ENCODE measurements around the gene CERS1.

CERS1 gene

DNA sequence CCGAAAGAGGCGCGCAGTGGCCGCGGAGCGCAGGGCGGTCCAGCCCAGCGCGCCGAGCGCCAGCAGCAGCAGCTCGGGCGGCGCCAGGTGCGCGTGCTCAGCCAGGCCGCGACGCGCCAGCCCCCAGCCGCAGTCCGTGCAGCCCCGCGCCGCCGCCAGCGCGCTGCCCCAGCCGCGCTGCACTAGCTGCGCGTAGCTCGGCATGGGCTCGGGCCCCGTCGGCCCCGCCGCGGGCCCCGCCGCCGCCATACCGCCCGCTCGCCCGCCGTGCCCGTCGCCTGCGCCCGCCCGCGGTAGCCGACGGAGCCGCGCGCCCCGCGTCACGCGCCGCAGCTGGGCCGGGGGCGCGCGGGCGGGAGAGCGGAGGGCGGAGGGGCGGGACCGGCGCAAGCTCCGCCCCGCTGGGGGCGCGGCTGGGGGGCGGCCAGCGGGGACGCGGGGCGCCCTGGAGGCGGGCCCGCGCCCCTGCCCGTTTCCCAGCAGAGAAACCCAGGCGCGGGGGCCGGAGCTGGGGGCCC is at the start of gene CERS1:
Gene CERS1 (minus strand): TSS at position 335 of the 518 bp plus-strand sequence. CDS start 86 bp downstream, at position 249.
- DNase-seq: no peak

- DNase-seq: no peak
Measured at GRCh38 chr19:18945297-18945696, 49.3 kb upstream of the CERS1 start.

GRCh38 chr19:18943465-18943864 is 47.5 kb upstream of the CERS1 start:
- DNase-seq: no peak

GRCh38 chr19:18942692-18943091 is 46.7 kb upstream of the CERS1 start:
- no peak for DNase-seq

DNA sequence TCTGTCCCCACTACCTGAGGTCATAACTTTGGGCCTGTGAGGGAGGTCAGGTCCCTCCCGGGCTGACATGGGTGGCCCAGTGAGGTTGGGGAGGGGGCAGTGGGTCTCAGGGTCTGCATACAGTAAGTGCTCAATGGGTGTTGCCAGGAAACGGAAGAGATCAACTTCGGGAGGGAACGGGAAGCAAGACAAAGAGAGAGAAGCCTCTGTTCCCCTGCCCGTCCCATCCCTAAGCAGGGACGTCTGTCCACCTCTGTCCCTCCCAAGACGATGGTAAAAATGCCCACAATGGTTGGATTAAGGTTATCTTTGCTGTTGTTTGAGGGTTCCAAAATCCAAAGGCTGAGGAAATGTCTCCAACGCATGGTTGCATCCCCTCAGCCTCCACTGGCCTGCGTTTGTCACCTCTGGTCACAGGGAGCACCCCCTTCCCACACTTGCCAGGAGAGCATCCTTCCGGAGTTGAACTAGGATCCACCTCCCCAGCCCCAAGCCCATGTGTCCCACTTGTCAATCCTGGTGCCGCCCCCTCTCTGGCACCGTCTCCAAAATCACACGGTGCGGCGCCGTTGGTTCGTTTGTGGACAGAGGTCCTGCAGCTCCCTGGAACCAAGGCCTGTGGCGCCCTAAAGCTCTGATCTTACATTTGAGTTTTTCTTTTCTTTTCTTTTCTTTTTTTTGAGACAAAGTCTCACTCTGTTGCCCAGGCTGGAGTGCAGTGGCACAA is 45.8 kb upstream of the CERS1 start:
- DNase-seq: no peak

GRCh38 chr19:18940769-18941627 is 45.0 kb upstream of the CERS1 start, which contains the start of gene HOMER3:
Gene HOMER3 (minus strand): TSS chr19:18941217. CDS start chr19:18938982, 2,235 bp downstream.
- peak; percentile 29 to 86 for DNase-seq

- peak; percentile 11 to 26 for DNase-seq
Measured at GRCh38 chr19:18939922-18940768, 44.2 kb upstream of the CERS1 start.

DNA sequence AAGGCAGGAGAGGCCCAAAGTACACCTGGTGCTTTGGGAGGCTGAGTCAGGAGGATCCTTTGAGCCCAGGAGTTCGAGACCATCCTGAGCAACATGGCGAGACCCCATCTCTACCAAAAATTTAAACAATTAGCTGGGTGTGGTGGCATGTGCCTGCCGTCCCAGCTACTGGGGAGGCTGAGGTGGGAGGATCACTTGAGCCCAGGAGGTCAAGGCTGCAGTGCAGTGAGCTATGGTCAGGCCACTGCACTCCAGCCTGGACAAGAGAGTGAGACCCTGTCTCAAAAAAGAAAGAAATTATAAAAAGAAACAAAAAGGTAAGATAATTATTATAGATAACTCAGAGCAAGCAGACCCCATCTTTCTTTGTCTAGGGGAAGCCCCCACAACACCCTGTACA is 43.2 kb upstream of the CERS1 start:
- DNase-seq: no peak

DNA sequence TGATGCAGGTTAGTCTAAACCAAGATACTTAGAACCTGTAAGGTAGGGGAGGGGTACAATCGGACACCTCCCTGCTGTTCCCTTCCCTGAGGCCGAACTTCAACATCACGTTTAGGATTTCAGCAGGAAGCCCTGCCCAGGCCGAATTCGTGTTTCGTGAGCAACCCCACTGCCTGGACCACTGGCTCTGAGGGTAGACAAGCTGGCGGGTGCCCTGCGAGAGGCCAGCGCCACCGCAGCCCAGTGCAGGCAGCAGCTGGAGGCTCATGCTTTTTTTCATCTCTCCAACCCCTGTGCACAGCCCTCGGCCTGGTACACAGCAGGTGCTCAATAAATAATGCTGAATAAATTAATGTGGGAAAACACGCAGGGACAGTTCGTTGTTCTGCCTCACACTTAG is 37.3 kb upstream of the CERS1 start:
- DNase-seq: no peak

DNA sequence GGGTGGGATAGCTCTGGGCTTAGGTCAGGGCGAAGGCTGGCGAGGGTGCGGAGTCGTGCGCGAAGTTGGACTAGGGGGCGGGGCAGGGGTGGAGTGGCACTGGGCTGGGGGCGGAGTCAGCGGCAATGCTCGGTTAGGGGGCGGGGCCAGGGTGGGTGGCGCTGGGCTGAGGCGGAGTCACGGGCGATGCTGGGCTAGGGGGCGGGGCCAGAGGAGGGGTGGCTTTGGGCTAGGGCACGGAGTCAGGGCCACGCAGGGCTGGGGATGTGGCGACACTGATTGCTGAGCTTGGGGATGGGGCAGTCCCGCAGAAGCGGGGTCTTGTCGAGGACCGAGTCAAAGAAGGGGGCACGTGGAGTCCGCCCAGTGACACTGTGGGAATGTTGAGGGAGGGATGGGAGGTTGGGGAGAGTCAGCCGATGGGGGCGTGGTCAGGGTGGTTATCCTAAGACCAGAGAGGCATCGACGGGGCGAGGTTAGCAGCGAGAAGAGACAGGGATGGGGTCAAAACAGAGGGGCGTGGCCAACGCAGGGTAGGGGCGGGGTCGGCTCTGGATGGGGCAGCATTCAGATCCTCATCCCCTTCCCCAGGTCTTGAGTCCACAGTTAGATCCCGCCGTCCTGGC is 36.4 kb upstream of the CERS1 start:
- DNase-seq: peak; percentile 65 to 92

DNA sequence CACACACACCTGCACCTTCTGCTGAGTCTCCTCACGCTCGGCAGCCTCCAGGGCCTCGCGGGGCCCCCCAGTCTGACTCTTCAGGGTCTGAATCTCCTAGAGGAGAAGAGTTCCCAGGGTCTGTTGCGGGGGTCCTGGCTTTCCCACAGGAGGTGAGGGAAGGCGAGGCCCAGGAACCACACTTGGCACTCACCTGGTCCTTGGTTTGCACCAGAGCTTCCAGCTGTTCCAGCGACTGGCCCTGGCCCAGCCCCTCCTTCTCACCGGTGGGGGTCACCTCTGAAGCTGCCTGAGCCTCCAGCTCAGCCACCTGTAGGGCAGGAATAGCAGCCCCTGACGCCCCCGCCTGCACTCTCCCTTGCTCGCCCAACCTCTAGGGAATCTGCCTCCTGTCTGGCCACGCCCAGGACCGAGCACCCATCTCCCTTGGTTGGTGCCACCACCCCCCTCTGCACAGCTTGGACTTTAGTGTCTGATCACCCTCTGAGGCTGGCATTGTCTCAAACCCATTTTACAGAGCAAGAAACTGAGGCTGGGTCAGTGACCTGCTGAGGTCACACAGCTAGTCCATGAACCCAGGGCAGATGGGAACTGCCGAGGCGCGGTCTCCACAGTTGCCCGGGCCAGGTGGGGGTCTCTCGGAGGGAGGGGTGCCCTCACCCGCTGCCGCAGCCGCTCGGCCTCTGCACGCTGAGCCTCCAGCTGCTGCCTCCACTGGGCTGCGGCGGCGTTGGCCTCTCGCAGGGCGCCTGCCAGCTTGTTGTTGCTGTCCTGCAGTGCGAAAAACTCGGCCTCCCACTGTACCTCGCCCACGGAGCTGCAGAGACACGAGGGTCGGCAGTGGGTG is 35.6 kb upstream of the CERS1 start:
- DNase-seq: no peak

DNA sequence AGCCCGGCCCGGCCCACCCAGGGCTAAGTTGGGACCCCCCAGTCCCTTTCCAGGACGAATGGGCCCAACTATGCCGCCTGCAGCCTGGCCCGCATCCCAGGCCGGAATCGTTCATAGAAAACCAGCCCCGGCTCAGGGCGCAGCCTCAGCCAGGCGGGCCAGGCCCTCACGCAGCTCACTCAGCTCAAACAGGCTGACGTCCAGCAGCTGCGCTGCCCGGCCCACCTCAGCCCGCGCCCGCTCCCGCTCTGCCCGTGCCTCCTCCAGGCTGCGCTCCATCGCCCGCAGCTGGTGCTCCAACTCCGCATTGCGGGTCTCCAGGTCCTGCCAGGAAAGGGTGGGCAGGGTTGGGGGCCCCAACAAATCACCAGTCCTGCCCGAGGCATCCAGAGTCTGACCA is 33.4 kb upstream of the CERS1 start:
- DNase-seq: no peak

DNA sequence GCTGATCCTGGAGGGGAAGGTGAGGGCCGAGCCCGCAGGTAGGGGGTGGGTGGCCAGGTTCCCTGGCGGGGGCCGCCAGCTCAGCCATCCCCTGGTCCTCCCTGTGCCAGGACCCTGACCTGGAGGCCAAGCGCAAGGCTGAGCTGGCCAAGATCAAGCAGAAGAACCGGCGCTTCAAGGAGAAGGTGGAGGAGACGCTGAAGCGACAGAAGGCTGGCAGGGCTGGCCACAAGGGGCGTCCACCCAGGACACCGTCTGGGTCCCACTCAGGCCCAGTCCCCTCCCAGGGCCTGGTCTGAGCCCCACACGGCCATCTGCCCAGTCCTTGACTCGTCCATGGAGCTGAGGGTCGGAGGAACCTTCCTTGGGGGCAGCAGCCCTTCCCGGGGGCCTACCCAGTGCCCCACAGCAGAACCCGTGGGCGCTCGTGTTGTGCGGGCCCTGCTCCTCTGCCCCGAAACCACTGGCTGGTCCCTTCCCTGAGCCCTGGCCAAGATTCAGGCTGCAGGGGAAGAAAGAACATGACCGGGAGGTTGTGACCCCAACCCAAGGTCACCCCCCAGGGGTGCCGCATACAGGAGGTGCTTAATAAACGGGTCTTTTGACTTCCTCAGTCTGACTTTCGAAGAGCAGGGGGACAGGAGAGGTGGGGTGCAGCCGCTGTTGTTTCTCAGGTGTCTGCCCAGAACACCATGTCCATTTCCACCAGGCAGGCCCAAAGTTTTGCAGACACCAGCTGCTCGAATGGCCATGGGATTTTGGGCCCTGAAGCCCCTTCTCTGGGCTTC is 32.3 kb upstream of the CERS1 start:
- no peak for DNase-seq

DNA sequence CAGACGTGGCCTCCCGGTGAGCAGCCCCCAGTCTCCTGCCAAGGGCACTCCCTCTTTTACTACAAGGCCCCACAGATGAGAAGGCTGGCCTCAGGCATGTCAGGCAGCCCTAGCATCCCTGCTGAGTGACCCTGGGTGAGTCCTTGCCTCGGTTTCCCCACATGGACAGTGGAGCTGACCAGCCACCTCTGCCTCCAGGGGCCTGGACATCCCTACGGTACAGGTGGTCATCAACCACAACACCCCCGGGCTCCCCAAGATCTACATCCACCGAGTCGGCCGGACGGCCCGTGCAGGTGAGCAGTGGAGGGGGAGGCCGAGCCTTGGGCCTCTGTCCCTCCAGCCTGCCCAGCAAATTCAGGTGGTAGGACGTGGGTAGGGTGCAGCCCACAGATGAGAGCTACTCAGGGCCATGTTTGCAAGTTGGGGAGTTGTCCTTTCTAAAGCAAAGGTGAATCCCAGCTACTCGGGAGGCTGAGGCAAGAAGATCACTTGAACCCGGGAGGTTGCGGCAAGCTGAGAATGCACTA is 28.8 kb upstream of the CERS1 start:
- no peak for DNase-seq

GRCh38 chr19:18922228-18922985 is 26.4 kb upstream of the CERS1 start:
- DNase-seq: no peak

- no peak for DNase-seq
Measured at GRCh38 chr19:18921593-18921992, 25.6 kb upstream of the CERS1 start.

DNA sequence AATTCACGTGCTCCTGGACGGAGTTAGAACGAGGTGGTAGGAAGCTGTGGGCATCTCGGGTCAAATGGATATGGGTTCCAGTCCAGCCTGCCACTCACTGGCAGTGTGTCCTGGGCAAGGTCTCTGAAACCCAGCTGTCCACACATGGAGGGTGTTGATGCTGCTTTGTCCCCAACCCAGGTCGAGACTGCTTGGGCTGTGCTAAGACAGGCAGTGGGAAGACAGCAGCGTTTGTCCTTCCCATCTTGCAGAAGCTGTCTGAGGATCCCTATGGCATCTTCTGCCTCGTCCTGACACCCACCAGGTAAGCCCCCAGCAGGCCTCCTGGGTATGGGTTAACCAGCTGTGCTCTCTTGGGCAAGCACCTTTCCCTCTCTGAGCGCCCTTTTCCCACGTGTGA is 24.4 kb upstream of the CERS1 start:
- DNase-seq: no peak

GRCh38 chr19:18919900-18920214 is 23.9 kb upstream of the CERS1 start:
- no peak for DNase-seq

- DNase-seq: peak; percentile 99 to 100
Measured at GRCh38 chr19:18919086-18919899, 23.3 kb upstream of the CERS1 start, which contains the start of the genes COPE and DDX49. Gene COPE (minus strand): TSS chr19:18919387. CDS start chr19:18919348, 39 bp downstream. Gene DDX49 (plus strand): TSS chr19:18919715. CDS start chr19:18919742, 27 bp downstream.

Data from inflammatory macrophage treated with lipopolysaccharide for 1 hour (primary cell).